Stimulated activated CD4-positive, alpha-beta T cell treated with anti-CD3 and anti-CD28 coated beads, TNF-alpha, amount 100 ng/mL, for 1 hour (primary cell): ENCODE results near the gene DNAH8.
"Not testable (repeated sequence)": the region's sequence is repeated elsewhere in the genome, so short reads cannot be mapped to it uniquely, and the experiment has no call there.

Experiments
- DNase-seq, 3 donors: peaks; one replicate each; pipeline ENCODE4 v3.0.0-alpha.2; 2020; ENCODE audit warnings: low read depth in 3 of 3, low spot score in 1 of 3

Gene DNAH8

GRCh38 chr6:38831865-38832264 lies 116.8 kb downstream of the DNAH8 start:
- DNase-seq, result no peak

GRCh38 chr6:38833320-38833719 lies 118.2 kb downstream of the DNAH8 start:
- no peak for DNase-seq

GRCh38 chr6:38836585-38836984 lies 121.5 kb downstream of the DNAH8 start:
- no peak for DNase-seq

- no peak for DNase-seq
Measured at GRCh38 chr6:38837101-38837500, 122.0 kb downstream of the DNAH8 start.

GRCh38 chr6:38843798-38844197 lies 128.7 kb downstream of the DNAH8 start:
- no peak for DNase-seq

- DNase-seq, result no peak
Measured at GRCh38 chr6:38845931-38846330, 130.8 kb downstream of the DNAH8 start.

GRCh38 chr6:38846361-38846760 lies 131.2 kb downstream of the DNAH8 start:
- no peak for DNase-seq

GRCh38 chr6:38846844-38847243 lies 131.7 kb downstream of the DNAH8 start:
- no peak for DNase-seq

- no peak for DNase-seq
Measured at GRCh38 chr6:38847497-38847896, 132.4 kb downstream of the DNAH8 start.

GRCh38 chr6:38848760-38849159 lies 133.6 kb downstream of the DNAH8 start:
- DNase-seq, result no peak

- no peak for DNase-seq
Measured at GRCh38 chr6:38852215-38852614, 137.1 kb downstream of the DNAH8 start.

- no peak for DNase-seq
Measured at GRCh38 chr6:38853236-38853635, 138.1 kb downstream of the DNAH8 start.

- DNase-seq, result no peak
Measured at GRCh38 chr6:38856492-38856891, 141.4 kb downstream of the DNAH8 start.

- DNase-seq, result no peak
Measured at GRCh38 chr6:38857815-38858214, 142.7 kb downstream of the DNAH8 start.

GRCh38 chr6:38860041-38860440 lies 144.9 kb downstream of the DNAH8 start:
- DNase-seq, result no peak

- DNase-seq, result no peak
Measured at GRCh38 chr6:38861926-38862401, 146.9 kb downstream of the DNAH8 start.

- no peak for DNase-seq
Measured at GRCh38 chr6:38865521-38866174, 150.5 kb downstream of the DNAH8 start.

- no peak for DNase-seq
Measured at GRCh38 chr6:38867726-38868125, 152.6 kb downstream of the DNAH8 start.

- DNase-seq, result peak in 2 of 3 donors; percentile 9 to 40
Measured at GRCh38 chr6:38871741-38872568, 156.8 kb downstream of the DNAH8 start.

GRCh38 chr6:38873001-38873400 lies 157.9 kb downstream of the DNAH8 start:
- DNase-seq, result no peak

- not testable (repeated sequence) for DNase-seq
Measured at GRCh38 chr6:38873816-38874215, 158.7 kb downstream of the DNAH8 start.

GRCh38 chr6:38876475-38876874 lies 161.4 kb downstream of the DNAH8 start:
- peak in 1 of 3 donors; percentile 12 for DNase-seq
